HG02973 (cell line): ENCODE results near the gene RPS21.
A peak's percentile ranks its signal among the peaks of the same experiment; 100 is the strongest.

Experiments used
- ATAC-seq: cut with Tn5 transposase; IDR thresholded peaks from one replicate; pipeline ENCODE4 v1.9.1; 2021; ENCODE audit warnings: moderate library complexity; ENCODE audit not compliant: unreplicated experiment

RPS21 gene

DNA sequence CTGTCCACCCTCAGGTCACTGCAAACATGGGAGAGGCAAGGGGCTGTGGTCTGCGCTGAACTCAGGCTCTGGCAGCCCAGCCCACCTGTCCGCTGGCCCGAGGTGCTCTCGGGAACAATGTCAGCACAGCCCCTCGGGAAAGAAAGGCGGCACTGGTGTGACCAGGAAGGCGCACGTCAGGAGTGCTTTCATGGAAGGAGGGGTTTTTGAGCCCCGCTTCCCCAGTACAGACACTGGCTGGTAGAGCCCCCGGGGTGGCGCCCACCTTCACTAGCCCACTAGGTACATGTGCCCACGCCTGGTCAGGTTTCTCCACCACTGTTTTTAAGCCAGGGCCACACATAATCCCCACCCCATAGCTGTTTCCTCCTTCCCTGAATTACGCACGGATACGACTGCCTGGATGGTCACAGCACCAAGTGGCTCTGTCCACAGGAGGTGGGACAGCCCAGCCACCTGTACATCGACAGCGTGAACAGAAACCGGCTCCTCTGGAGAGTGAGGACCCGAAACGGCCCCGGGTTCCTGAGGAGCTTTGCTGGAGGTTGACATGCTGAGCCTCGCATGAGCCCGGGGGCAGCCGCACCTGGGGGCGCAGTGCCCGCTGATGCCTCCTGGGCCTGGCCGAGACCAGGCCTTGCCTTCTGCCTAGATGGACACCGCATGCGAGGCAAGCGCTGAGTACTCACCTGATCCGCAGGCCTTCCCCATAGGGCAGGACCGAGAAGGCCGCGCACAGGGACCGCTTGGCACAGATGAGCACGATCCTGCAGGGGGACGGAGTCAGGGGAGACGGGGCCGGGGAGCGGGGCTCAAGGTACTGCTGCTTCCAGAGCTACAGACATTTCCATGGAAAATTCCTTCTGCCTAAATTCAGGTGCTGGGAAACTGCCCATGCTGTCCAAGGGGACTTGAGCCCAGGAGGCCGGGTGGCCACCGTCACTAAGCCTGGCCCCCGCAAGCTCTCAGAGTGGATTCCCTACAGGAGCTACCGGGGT, 7.6 kb downstream of the RPS21 start:
- no peak for ATAC-seq

DNA sequence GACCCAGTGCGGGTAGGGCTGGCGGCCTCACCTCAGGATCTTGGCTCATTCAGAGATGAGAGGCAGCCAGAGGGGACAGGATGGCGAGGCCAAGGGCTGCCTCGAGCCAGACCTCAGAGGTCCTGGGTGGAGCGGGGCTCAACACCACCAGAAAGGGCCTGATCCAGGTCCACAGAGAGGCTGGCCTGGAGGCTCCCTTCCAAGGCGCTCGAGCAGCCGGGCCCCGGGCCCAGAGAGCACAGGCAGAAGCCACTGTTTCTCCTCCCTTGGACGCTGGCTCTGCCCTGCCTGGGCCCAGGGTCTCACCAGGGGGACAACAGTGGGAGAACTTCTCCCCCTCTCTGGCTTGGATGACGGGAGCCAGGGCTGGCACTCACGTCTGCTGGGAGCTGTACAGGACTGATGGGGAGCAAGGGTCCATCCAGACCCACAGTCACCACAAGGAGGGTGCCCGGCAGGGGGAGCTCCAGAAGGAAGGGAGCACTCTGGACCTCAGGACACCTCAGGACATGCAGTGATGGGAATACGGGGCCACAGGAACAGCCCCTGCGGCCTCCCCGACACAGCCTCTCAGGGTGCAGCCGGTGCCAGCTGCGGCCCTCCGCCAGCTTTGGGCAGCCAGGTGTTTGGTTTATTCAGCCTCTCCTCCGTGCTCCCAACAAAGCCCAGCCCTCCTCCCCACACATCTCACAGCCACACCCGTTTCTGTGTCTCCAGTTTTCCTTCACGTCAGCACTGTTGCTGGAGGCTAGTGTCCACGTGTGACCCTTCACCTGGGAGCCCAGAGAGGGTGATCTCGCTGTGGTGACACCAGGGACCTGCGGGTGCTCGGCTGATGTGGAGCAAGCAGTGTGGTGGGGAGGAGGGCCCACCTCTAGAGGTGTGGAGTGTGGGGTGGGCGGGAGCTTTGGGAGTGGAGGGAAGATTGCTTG, 8.7 kb downstream of the RPS21 start:
- no peak for ATAC-seq

DNA sequence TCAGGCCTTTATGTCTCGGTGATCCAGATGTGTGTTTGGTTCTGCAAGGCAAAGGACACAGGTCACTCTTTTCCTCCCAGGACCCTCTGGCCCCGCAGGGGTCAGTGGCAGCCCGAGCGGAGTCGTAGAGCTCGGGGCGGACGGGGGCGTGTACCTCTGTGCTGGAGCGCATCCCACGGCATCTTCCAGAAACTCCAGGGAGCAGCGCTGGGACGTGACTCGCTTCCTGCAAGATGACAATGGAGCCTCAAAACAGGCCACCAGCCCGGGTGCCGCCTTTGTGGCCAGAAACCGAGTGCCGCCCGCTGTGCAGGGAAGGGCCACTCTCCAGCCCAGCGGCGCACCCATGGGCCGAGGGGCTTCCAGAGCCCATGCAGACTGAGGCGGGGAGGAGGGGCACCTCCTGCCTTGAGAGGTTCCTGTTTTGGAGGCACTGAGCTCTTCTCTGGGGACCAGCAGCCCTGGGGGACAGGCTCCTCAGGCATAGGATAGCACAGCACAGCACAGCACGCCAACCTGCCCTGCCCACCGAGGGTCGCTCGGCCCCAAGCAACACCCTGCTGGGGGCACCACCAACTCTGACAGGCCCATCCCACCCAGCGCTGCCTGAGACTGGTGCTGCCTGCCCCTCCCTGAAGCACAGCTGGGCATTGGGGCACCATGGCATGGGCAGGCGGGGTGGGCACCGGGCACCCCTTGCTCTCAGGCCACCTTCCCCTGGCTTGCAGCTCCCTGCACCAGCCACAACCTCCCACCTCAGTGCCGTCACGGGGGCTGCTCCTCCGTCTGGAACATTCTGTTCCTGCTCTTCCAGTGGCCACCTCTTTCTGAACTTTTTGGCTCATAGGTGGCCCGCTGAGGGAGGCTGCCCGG, 9.7 kb downstream of the RPS21 start:
- no peak for ATAC-seq

DNA sequence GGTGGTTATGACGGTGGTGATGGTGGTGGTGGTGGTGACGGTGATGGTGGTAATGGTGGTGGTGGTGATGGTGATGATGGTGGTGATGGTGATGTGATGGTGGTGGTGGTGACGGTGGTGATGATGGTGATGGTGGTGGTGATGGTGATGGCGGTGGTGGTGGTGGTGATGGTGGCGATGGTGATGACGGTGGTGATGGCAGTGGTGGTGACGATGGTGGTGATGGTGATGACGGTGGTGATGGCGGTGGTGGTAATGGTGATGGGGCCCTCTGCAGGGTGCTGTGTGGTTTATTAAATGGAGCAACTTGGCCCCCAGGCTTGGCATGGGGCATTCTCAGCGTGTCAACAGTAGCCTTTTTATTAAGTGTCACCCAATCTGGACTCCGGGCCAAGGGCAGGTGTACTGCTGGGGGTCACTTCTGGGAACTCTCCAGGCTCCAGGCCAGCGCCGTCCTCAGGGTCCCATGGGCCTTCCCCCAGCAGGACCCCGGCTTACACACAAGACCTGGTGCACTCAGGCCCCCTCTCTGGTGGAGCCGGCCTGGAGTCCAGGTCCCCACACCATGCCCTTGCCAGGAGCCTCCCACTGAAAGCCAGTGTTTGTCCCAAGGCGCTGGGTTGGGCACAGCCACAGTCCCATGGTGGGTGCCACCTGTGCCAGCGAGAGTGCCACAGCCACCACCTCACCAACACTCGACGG, 11.4 kb downstream of the RPS21 start:
- ATAC-seq: no peak

DNA sequence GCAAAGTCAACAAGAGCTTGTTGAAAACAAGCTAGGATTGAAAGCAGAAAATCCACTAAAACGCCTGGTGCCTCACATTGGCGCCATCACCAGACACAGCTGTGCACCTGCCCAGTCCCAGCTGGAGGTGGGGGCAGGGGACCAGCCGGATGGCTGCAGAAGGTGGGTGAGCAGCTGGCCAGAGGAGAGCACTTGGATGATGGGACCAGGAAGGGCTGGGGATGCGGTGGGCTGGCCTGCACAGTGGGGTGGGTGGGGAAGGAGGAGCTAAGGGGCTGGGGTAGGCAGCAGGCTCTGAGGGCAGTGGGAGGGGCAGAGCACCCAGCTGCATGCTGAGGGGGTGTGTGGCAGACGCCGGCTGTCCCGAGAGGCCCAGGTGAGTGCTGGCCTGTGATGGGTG, 13.1 kb downstream of the RPS21 start:
- no peak for ATAC-seq

DNA sequence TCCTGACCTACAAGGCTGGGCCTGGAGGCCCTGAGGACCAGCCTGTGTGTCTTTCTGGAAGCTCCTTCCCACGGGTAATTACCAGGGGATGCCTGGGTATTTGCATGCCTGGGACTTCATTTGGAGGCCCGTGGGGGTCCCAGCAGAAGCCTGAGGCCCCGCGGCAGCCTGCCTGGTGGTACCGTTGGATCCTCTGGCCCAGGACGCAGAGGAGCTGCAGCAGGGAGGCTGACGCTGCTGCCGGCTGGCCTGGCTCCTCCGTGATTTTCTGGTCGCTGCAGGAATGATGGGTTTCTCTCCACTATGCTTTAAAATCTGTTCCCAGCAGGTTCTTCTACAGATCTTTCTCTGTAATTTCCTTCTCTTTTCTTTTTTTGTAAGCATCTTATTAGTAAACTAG, 13.6 kb downstream of the RPS21 start:
- ATAC-seq: no peak

GRCh38 chr20:62401331-62401779, 14.5 kb downstream of the RPS21 start:
- no peak for ATAC-seq

GRCh38 chr20:62402456-62403150, 15.7 kb downstream of the RPS21 start:
- ATAC-seq: no peak

DNA sequence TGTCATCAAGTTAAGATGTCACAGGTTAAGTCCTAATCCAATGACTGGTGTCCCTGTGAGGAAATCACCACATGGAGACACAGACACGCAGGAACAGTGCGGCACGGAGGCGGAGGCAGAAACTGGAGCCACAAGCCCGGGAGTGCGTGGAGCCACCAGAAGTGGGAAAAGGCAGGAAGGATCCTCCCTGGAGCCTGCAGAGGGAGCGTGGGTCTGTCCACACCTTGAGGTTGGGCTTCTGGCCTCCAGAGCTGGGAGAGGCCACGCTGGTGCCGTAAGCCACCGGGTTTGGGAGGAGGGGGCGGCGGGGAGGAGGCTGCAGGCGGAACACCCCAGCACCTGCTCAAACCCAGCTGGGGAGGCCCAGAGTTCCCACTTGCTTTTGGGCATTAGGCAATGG, 16.4 kb downstream of the RPS21 start:
- ATAC-seq: no peak

DNA sequence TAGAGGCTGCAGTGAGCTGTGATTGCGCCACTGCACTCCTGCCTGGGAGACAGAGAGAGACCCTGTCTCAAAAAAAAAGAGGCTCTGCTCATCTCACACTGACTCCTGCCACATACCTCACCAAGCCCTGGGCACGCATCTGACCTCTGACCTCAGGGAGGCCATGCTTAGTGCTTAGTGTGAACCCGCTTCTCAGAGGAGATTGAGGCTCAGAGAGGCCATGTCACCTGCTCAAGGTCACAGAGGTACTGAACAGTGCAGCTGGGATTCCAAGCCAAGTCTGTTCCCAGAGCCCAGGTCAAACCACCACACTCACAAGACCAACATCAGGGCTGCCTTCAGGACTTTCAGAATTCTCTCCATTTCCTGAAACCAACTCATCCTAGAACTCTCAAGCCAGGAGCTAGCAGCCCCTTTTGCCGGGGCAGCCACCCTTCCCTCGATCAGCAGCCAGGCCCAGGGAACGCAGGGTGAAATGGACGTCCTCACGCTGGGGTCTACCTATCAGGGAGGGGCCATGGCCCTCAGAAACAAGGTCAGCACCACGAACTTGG, 17.3 kb downstream of the RPS21 start:
- ATAC-seq: no peak

- ATAC-seq: no peak
Measured at GRCh38 chr20:62404761-62405107, 17.8 kb downstream of the RPS21 start.

DNA sequence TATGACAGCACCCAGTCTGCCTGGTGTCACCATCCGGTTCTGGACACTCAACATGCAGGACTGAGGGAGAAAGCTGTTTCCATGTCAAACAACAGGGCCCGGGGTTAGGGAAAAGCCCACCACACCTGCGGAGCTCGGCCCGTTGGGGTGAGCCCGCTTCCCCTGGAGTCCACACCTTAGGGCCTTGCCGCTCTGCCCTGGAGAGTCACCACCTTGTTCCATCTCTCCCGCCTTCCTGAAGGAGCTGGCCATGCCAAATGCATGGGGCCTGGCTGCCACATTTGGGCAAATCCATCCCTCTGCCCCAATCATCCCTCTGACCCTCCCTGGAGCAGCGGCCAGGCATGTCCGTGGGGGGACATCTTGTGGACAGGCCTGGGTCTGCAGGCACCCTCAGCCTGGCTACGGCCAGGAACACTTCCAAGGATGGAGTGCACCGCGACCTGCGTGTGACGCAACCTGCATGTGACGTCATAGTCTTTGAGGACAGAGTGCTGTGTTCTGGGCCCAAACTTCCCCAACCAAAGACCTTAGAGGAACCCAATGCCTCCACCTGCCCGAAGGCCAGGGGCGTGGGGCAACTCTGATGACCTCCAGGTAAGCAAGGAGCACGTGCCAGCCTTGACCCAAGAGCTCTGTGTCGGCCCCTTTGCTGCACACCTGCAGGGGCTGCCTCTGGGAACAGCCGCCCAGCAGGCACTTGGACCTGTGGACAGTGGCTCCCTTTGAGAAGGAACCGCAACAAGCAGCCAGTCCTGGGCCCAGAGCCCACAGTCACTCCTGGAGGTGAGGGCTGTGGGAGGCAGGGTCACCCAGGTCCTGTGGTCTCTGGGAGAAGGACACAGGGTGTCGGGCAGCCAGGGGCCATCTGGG, 18.4 kb downstream of the RPS21 start:
- no peak for ATAC-seq

- no peak for ATAC-seq
Measured at GRCh38 chr20:62405981-62406513, 19.1 kb downstream of the RPS21 start.

DNA sequence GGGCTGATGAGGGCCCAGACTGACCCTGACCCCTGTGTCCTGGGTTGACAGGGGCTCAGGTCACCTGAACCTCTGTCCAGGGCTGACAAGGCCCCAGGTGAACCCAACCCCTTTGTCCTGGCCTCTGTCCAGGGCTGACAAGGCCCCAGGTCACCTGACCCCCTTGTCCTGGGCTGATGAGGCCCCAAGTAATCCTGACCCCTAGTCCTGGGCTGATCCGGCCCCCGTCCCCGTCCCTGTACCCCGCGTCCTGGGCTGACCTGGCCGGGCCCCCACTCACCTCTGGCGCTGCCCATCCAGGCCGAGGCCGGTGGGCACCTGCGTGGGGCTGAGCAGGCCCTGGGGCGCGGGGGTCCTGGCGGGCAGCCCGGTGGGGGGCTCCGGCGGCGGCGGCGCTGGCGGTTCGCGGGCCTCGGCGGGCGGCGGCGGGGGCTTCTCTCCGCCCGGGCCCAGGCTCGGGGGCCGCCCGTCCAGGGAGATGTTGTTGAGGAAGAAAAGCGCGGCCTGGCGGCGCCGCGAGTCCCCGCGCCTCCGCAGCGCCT, 19.8 kb downstream of the RPS21 start:
- ATAC-seq: no peak

GRCh38 chr20:62407221-62407992, 20.5 kb downstream of the RPS21 start, which contains the start of gene CABLES2:
Gene CABLES2 (minus strand): TSS chr20:62407285. CDS start chr20:62407276, 9 bp downstream.
- ATAC-seq: peak; percentile 74

DNA sequence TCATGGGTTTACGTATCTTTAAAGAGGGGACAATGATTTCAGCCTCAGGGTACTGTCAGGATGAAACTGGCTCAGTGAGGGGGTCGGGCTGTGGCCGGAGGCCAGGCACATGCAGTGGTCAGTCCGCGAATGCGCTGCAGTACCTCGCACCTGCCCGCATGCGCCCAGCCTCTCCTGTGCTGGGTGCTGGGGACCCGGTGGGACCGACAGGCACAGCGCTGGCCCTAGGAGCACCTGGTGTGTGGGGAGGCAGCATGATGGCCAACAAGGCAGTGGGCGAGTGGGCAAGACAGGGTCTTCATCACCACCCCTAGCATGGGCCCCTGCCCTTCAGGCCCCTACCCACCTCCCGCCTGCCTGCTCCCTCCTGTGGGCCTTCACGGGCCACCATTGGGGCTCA, 21.2 kb downstream of the RPS21 start:
- ATAC-seq: no peak

- no peak for ATAC-seq
Measured at GRCh38 chr20:62408640-62409039, 21.7 kb downstream of the RPS21 start.
